Measurements from ENCODE around the gene GPN3.
"Not testable (repeated sequence)": the region's sequence is repeated elsewhere in the genome, so short reads cannot be mapped to it uniquely, and the experiment has no call there.

The GPN3 gene

GRCh38 chr12:110465024-110465423 is 3.0 kb downstream of the GPN3 start:
- no peak for ATAC-seq
- TF ChIP-seq ZC3H10 (CRISPR knock-in tag; IDR thresholded peaks at IDR 0.05) (no peak), RARB (CRISPR knock-in tag; IDR thresholded peaks at IDR 0.05) (no peak), ZNF70 (CRISPR knock-in tag; IDR thresholded peaks at IDR 0.05) (no peak), CSDC2 (CRISPR knock-in tag; IDR thresholded peaks at IDR 0.05) (no peak), TCF4 (CRISPR knock-in tag; IDR thresholded peaks at IDR 0.05; ENCODE audit: borderline replicate concordance) (no peak)
- TF ChIP-seq, protein P1, sequence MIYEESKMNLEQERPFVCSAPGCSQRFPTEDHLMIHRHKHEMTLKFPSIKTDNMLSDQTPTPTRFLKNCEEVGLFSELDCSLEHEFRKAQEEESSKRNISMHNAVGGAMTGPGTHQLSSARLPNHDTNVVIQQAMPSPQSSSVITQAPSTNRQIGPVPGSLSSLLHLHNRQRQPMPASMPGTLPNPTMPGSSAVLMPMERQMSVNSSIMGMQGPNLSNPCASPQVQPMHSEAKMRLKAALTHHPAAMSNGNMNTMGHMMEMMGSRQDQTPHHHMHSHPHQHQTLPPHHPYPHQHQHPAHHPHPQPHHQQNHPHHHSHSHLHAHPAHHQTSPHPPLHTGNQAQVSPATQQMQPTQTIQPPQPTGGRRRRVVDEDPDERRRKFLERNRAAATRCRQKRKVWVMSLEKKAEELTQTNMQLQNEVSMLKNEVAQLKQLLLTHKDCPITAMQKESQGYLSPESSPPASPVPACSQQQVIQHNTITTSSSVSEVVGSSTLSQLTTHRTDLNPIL (CRISPR knock-in tag; IDR thresholded peaks at IDR 0.05; ENCODE audit: low read depth) = no peak

GRCh38 chr12:110461189-110461588 is 6.9 kb downstream of the GPN3 start:
- not testable (repeated sequence) for ATAC-seq

DNA sequence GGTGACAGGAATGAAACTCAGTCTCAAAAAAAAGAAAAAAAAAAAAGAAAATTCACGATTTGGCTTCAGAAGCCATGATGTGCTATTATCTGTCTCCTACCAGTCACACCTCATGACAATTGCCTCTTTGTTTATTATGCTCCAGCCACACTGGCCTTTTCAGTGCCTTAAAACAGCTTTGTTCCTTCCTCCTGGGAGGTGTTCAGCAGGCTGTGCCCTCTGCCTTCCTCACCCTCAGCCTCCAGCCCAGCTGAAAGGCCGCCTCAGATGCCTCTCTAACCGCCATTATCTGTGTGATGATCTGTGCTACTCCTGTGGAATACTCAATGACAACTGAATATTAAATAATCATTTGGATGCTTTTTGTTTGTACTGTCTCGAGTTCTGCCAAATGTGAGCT is 9.3 kb downstream of the GPN3 start:
- TF ChIP-seq OSR1 (CRISPR knock-in tag; IDR thresholded peaks at IDR 0.05) = no peak
- TF ChIP-seq RARB (CRISPR knock-in tag; IDR thresholded peaks at IDR 0.05) = no peak
- TF ChIP-seq, protein P2, sequence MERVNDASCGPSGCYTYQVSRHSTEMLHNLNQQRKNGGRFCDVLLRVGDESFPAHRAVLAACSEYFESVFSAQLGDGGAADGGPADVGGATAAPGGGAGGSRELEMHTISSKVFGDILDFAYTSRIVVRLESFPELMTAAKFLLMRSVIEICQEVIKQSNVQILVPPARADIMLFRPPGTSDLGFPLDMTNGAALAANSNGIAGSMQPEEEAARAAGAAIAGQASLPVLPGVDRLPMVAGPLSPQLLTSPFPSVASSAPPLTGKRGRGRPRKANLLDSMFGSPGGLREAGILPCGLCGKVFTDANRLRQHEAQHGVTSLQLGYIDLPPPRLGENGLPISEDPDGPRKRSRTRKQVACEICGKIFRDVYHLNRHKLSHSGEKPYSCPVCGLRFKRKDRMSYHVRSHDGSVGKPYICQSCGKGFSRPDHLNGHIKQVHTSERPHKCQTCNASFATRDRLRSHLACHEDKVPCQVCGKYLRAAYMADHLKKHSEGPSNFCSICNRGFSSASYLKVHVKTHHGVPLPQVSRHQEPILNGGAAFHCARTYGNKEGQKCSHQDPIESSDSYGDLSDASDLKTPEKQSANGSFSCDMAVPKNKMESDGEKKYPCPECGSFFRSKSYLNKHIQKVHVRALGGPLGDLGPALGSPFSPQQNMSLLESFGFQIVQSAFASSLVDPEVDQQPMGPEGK (CRISPR knock-in tag; IDR thresholded peaks at IDR 0.05; ENCODE audit: borderline replicate concordance) = no peak

GRCh38 chr12:110453569-110454296 is 14.3 kb downstream of the GPN3 start:
- no peak for ATAC-seq
- TF ChIP-seq ZFP3 (CRISPR knock-in tag; IDR thresholded peaks at IDR 0.05) (no peak), ISL1 (CRISPR knock-in tag; IDR thresholded peaks at IDR 0.05) (no peak), ZNF8 (CRISPR knock-in tag; IDR thresholded peaks at IDR 0.05) (no peak)
- TF ChIP-seq, protein P3, sequence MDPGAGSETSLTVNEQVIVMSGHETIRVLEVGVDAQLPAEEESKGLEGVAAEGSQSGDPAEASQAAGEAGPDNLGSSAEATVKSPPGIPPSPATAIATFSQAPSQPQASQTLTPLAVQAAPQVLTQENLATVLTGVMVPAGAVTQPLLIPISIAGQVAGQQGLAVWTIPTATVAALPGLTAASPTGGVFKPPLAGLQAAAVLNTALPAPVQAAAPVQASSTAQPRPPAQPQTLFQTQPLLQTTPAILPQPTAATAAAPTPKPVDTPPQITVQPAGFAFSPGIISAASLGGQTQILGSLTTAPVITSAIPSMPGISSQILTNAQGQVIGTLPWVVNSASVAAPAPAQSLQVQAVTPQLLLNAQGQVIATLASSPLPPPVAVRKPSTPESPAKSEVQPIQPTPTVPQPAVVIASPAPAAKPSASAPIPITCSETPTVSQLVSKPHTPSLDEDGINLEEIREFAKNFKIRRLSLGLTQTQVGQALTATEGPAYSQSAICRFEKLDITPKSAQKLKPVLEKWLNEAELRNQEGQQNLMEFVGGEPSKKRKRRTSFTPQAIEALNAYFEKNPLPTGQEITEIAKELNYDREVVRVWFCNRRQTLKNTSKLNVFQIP (CRISPR knock-in tag; IDR thresholded peaks at IDR 0.05; ENCODE audit: borderline replicate concordance, low read depth) = no peak

More for the DNA sequence above, 9.3 kb downstream of the GPN3 start:
- ATAC-seq = no peak

GRCh38 chr12:110451263-110451662 is 16.8 kb downstream of the GPN3 start:
- TF ChIP-seq BACH2 (CRISPR knock-in tag; IDR thresholded peaks at IDR 0.05; ENCODE audit: borderline replicate concordance) = no peak
- ATAC-seq = no peak

- peak; percentile 100 for ATAC-seq
- no peak for TF ChIP-seq CSDC2 (CRISPR knock-in tag; IDR thresholded peaks at IDR 0.05)
- TF ChIP-seq GLIS3 (CRISPR knock-in tag; IDR thresholded peaks at IDR 0.05) = no peak
- TF ChIP-seq, protein P4, sequence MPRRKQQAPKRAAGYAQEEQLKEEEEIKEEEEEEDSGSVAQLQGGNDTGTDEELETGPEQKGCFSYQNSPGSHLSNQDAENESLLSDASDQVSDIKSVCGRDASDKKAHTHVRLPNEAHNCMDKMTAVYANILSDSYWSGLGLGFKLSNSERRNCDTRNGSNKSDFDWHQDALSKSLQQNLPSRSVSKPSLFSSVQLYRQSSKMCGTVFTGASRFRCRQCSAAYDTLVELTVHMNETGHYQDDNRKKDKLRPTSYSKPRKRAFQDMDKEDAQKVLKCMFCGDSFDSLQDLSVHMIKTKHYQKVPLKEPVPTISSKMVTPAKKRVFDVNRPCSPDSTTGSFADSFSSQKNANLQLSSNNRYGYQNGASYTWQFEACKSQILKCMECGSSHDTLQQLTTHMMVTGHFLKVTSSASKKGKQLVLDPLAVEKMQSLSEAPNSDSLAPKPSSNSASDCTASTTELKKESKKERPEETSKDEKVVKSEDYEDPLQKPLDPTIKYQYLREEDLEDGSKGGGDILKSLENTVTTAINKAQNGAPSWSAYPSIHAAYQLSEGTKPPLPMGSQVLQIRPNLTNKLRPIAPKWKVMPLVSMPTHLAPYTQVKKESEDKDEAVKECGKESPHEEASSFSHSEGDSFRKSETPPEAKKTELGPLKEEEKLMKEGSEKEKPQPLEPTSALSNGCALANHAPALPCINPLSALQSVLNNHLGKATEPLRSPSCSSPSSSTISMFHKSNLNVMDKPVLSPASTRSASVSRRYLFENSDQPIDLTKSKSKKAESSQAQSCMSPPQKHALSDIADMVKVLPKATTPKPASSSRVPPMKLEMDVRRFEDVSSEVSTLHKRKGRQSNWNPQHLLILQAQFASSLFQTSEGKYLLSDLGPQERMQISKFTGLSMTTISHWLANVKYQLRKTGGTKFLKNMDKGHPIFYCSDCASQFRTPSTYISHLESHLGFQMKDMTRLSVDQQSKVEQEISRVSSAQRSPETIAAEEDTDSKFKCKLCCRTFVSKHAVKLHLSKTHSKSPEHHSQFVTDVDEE (CRISPR knock-in tag; IDR thresholded peaks at IDR 0.05) = no peak
- TF ChIP-seq, protein P1 (CRISPR knock-in tag; IDR thresholded peaks at IDR 0.05; ENCODE audit: low read depth) = no peak
- no peak for TF ChIP-seq OSR1 (CRISPR knock-in tag; IDR thresholded peaks at IDR 0.05)
- no peak for TF ChIP-seq ESRRG (CRISPR knock-in tag; IDR thresholded peaks at IDR 0.05)
- TF ChIP-seq ZC3H10 (CRISPR knock-in tag; IDR thresholded peaks at IDR 0.05) = no peak
- TF ChIP-seq TOX (CRISPR knock-in tag; IDR thresholded peaks at IDR 0.05; ENCODE audit: borderline replicate concordance) = no peak
- no peak for TF ChIP-seq ZNF8 (CRISPR knock-in tag; IDR thresholded peaks at IDR 0.05)
- TF ChIP-seq ZNF565 (CRISPR knock-in tag; conservative IDR thresholded peaks at IDR 0.05; ENCODE audit: low read depth) = no peak
- TF ChIP-seq BACH2 (CRISPR knock-in tag; IDR thresholded peaks at IDR 0.05; ENCODE audit: borderline replicate concordance) = no peak
- no peak for TF ChIP-seq TCF4 (CRISPR knock-in tag; IDR thresholded peaks at IDR 0.05; ENCODE audit: borderline replicate concordance)
- no peak for TF ChIP-seq ISL1 (CRISPR knock-in tag; IDR thresholded peaks at IDR 0.05)
- no peak for TF ChIP-seq ZNF70 (CRISPR knock-in tag; IDR thresholded peaks at IDR 0.05)
- TF ChIP-seq, protein P5, sequence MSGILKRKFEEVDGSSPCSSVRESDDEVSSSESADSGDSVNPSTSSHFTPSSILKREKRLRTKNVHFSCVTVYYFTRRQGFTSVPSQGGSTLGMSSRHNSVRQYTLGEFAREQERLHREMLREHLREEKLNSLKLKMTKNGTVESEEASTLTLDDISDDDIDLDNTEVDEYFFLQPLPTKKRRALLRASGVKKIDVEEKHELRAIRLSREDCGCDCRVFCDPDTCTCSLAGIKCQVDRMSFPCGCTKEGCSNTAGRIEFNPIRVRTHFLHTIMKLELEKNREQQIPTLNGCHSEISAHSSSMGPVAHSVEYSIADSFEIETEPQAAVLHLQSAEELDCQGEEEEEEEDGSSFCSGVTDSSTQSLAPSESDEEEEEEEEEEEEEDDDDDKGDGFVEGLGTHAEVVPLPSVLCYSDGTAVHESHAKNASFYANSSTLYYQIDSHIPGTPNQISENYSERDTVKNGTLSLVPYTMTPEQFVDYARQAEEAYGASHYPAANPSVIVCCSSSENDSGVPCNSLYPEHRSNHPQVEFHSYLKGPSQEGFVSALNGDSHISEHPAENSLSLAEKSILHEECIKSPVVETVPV (CRISPR knock-in tag; IDR thresholded peaks at IDR 0.05) = no peak
Observed at GRCh38 chr12:110449799-110450497, 18.1 kb downstream of the GPN3 start, which contains the start of gene ARPC3. Gene ARPC3 (minus strand): TSS chr12:110450337. CDS start chr12:110450260, 77 bp downstream.
